ENCODE data around the gene CDK3.
"Not testable (repeated sequence)": the region's sequence is repeated elsewhere in the genome, so short reads cannot be mapped to it uniquely, and the experiment has no call there.

Gene CDK3

DNA sequence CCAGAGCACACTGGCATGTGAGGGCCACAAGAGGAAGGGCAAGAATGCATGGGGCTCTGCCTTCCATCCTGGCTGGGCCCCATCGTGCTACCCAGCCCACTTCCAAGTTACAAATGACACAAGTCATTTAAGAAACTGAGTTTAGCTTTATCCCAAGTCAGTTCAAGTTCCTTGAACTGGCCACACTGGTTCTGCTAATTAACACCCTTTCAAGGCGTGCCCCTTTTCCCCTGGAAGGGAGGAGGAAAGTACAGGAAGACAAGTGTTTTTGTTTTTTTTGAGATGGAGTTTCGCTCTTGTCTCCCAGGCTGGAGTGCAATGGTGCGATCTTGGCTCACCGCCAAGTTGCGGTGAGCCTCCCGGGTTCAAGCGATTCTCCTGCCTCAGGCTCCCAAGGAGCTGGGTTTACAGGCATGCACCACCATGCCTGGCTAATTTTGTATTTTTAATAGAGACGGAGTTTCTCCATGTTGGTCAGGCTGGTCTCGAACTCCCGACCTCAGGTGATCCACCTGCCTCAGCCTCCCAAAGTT, 43.9 kb downstream of the CDK3 start:
- not testable (repeated sequence) for FAIRE-seq

DNA sequence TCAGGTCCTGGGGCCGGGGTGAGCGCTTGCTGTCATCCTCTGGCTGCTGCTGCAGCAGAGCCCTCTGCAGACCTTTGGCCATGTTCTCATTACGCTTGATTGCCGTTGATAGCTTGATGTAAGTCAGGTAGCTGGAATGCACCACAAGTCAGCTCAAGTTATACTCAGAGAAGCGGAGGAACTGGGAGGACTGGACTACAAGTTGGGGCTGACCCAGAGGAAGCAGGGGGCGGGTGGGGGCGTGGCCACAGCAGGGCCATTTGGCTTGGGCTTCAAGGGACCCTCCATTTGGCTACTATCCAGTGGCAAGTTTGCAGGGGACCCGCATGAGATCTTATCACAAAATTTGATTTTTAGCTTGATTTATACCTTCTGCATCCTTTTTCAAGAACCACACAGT, 45.4 kb downstream of the CDK3 start:
- no peak for FAIRE-seq

DNA sequence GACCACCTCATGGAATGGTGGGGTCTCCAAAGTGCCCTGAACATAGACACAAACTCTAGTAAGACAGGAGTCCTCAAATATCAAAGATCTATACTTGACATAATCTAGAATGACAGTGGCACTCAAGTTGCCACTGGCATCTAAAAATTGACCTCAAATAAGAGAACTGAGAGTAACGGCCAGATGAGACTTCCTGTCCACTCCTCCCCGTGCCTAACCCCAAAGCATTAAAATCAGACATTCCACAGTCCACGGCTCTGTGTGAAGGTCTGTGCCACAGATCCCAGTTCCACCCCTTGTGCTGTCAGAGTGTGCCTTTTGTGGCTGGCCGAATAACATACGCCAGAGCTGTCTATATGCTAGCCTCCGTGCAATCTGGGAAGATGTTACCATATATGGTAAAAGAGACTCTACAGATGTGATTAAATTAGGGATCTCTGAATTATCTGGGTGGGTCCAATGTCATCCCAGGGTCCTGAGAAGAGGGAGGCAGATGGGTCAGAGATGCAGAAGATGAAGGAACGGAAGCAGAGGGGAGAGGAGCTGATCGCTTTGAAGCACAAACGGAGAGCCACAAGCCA, 47.5 kb downstream of the CDK3 start:
- FAIRE-seq: no peak

DNA sequence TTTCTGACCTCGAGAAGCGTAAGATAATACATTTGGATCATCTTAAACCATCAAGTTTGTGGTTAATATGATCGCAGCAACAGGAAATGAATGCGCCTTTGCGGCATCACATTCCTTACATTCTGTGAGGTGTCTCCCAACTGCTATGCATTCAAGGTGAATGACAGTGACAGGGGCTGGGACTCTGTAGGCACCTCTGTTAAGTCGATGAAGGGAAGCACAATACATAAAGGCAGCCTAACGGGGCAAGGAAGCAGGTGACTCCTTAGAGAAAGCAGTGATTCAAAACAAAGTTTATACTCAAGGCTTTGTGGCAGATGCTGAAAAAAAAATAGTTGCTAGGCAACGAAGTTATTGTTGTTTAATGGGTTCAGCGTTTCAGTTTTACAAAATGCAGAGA, 48.1 kb downstream of the CDK3 start:
- FAIRE-seq: no peak

DNA sequence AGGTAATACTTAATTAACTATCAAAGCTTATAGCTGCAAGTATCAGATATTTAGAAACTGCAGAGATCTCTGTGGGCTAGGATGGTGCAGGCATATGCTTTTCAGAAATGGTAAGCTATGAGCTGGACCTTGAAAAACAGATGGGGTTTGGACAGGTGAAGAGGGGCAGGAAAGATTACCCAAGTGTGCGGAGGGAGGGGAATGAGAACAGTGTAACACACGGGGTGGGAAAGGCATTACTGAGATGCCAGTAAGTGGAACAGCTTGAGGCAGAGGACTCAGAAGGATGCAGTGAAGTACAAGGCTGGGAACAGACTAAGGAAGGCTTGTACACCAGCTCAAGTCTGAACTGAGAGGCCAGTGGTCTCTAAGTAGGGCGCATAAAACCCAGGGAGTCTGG, 48.6 kb downstream of the CDK3 start:
- no peak for FAIRE-seq

DNA sequence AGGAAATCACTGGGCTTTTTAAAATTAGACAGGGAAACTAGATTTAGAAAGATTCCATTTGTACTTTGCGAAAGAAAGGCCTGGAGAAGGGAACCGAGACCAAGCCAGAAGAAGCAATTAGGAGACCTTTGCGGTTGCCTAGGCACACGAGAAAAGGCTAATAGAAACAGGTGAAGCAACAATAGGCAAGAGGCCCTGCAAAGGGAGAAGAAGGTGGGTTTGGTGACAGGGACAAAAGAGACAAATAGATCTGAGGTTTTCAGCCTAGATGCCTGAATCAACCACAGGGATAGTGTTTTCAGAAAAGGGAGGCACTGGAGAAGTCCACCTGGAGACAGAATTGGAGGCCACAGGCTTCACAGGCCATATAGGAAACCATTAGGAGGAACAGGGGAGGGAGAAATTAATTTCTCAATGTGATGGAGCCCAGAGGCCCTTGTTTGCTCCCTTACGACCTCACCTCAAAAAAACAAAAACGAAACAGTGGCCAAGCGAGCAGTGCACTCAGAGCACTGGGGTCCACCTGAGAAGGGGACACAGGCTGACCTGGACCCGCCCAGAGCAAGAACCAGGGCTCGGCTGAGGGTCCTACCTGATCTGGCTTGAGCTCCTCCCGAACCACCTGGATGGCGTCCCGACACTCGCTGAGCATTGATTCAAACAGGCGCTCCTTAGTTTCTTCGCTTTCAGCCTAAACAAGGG, 49.3 kb downstream of the CDK3 start:
- FAIRE-seq: no peak

DNA sequence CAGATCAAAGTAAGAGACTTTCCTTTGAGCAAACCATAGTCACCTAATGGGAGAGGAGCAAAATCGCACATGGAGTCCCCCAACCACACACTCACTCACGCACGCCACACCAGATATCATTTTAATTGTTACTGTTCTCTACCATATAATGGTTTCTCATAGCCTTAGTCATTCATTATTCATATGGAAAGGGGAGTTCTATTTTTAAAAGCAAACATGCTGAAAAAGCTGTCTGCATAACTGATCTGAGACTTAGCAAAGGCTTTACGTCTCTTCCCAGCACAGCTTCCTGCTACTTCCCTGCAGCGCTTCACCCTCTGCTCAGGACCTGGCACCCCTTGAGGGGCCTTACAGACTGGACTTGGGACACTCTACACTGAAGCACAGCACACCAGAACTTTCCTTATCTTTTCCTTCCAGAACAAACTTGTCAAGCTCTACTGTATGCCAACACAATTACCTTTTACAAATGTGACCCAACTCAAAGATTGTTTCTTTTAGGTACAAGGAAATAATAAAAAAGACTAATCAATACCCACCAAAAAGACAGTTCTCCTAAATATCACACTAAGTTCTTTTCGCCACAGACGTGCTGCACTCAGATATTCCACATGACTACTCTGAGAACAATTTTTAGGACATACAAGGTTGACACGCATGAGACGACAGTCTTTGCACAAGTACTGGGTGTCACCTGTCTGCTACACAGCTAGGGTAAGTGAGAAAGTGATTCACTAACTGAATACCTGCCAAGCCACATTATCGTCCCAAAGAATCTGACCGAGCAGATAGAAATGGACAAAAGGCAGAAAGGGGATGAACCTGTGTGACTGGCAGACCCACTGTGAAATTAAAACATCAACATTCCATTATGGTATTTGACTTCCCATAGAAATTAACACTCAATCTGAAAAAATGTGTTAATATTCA, 50.1 kb downstream of the CDK3 start:
- no peak for FAIRE-seq

DNA sequence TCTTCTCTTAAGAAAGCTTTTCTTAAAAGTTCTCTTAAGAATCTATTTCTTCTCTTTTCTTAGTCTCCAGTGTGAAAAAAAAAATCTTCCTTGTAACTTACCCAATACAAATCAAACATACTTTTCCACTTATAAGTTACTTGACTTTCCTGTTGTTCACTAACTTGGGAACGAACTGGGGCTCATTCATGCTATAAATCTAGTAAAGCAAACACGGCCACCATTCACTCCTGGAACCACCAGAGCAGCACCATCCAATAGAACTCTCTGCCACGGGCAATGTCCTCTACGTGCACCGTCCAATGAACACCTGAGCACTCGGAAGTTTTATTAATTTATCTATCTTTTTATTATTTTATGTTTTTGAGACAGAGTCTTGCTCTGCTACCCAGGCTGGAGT, 50.9 kb downstream of the CDK3 start:
- FAIRE-seq: no peak

DNA sequence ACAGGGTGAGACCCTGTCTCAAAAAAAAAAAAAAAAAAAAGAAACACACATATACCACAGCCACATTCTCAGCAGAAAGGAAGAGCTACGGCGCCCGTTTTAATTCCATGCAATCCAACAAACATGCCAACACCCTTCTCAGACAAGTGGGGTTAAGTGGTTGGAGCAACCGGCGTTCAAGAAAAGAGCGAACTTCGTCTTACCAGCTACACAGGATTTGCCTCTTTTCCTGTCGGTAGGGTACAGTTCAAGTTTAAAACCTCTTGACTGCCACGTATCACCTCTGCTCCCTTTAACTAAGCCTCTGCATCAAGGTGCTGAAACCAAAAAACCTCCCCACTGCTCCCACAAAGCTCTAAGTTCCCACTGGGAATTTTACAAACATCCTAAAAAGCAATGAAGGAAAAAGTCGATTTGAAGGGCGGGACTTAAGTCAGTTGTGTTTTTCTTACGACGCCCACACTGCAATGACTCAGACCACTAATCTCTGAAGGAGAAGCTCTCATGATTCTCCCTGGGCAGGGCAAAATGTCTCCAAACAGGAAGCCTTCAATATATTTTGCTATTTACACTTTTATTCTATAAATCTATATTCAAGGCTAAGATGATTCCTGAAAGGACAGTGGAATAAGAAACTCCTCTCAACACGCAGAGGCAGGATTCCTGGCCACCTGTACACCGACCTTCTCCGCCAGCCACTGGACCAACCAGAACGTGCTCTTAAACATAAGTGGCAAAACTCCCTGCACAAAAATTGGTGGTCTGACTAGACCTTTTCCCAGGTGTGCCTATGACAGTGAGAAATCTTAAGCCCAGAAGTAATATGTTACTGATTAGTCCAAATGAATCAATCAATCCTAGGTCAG, 52.8 kb downstream of the CDK3 start:
- no peak for FAIRE-seq

DNA sequence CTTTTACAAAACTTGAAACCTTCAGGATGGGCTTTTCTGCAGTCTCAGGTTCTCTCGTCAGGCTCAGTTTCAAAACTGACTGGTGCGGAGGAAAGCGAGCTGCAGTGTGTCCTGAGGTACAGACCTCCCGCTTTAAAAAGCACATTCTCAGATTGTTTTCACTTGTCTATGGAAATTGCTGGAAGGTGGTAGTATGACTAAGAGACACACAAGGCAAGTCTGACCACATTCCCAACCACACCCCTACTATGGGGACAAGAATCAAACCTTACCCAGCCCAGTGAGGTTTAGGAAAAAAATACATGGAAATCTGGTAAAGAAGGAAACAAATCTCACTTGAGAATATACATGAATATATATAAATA, 53.4 kb downstream of the CDK3 start:
- FAIRE-seq: no peak

Data from endometrium (tissue), 2 donors.